IMR-90 (cell line): Measurements from ENCODE around the gene U2SURP. TPM values are rescaled to one million over a fixed set of nuclear protein-coding genes. Genes with fewer than 3 reads are reported as not detected.

Source experiments
- CHD1 ChIP-seq: IDR thresholded peaks from 2 replicates; pipeline ENCODE4 v1.6.1; 2012; ENCODE audit warnings: low read depth, low read length, improper control_type of control experiment
- CTCF ChIP-seq: conservative IDR thresholded peaks from 2 replicates; pipeline ENCODE4 v1.5.1; 2012; ENCODE audit warnings: mild to moderate bottlenecking, low read depth, low read length, improper control_type of control experiment
- SMC3 ChIP-seq: fragments of 150-350 bp; IDR thresholded peaks from 2 replicates; pipeline ENCODE4 v1.6.1; 2016; ENCODE audit warnings: low read depth, mild to moderate bottlenecking, antibody characterized with exemption, low read length, moderate library complexity
- USF2 ChIP-seq: fragments of 150-350 bp; IDR thresholded peaks from 2 replicates; pipeline ENCODE4 v1.6.1; 2017; ENCODE audit warnings: mild to moderate bottlenecking, antibody characterized with exemption, low read length, low read depth
- polyA plus RNA-seq, 3 experiments: library from polyadenylated mRNA; depleted of rRNA; stranded (reverse); fragments of >200 nt; gene quantifications; 2 replicates each; pipeline ENCODE4 v1.2.3, GENCODE V29; 2012; ENCODE audit warnings: low replicate concordance in 1 of 3
- total RNA-seq: library from RNA; depleted of rRNA; stranded (reverse); fragments of >200 nt; gene quantifications from 2 replicates; pipeline ENCODE4 v1.2.3, GENCODE V29; 2012

The U2SURP gene
- total and polyA plus RNA-seq, 2 of the 4 experiments (the other 2 are of a cell fraction) = 24.8 to 29.4 TPM

GRCh38 chr3:143001369-143002082 is at the start of gene U2SURP (continued):
- TF ChIP-seq CTCF (no peak), SMC3 (no peak), USF2 (peak; percentile 99), CHD1 (no peak)
